Measurements from ENCODE around the gene MTNR1A.
A peak's percentile ranks its signal among the peaks of the same experiment; 100 is the strongest.

The MTNR1A gene

GRCh38 chr4:186554914-186555827, at the start of gene MTNR1A:
Gene MTNR1A, minus strand, starts transcription at chr4:186555567. Its CDS starts 202 bp downstream, at chr4:186555365.
- Histone ChIP-seq H3K27me3 (ENCODE audit: control insufficient read depth in 5 of 5, insufficient read depth in 4 of 5, low read length in 5 of 5) (peaks cover 14 to 21% (median 17%) of the 10 kb centered on the region in 5 donors), H3K9me3 (ENCODE audit: control insufficient read depth in 5 of 5, low read length in 5 of 5) (peaks cover 0 to 3% (median 1%) of the 10 kb centered on the region in 5 donors), H3K4me3 (ENCODE audit: low read depth in 1 of 5, low read length in 5 of 5) (peak within 1 kb of the TSS in 3 of 5 donors; percentile 9 to 42 (median 11)), H3K4me1 (ENCODE audit: control insufficient read depth in 5 of 5, insufficient read depth in 5 of 5, low read length in 5 of 5) (peaks cover 0 to 10% (median 6%) of the 10 kb centered on the region in 5 donors), H3K9ac (ENCODE audit: low read length in 5 of 5) (no peak within 1 kb of the TSS), H3K36me3 (ENCODE audit: control insufficient read depth in 5 of 5, insufficient read depth in 5 of 5, low read length in 5 of 5) (no peaks in the 10 kb centered on the region), H3K27ac (ENCODE audit: low read depth, low read length) (no peak within 1 kb of the TSS)

- Histone ChIP-seq H3K27me3 (ENCODE audit: control insufficient read depth in 5 of 5, insufficient read depth in 4 of 5, low read length in 5 of 5) (no peaks in the 10 kb centered on the region), H3K9ac (ENCODE audit: low read length in 5 of 5) (no peak overlapping the region), H3K27ac (ENCODE audit: low read depth, low read length) (no peak overlapping the region), H3K36me3 (ENCODE audit: control insufficient read depth in 5 of 5, insufficient read depth in 5 of 5, low read length in 5 of 5) (peaks cover 48 to 90% (median 78%) of the 10 kb centered on the region in 5 donors), H3K9me3 (ENCODE audit: control insufficient read depth in 5 of 5, low read length in 5 of 5) (no peaks in the 10 kb centered on the region), H3K4me3 (ENCODE audit: low read depth in 1 of 5, low read length in 5 of 5) (no peak overlapping the region), H3K4me1 (ENCODE audit: control insufficient read depth in 5 of 5, insufficient read depth in 5 of 5, low read length in 5 of 5) (no peaks in the 10 kb centered on the region)
Observed at GRCh38 chr4:186604124-186604807, 48.9 kb upstream of the MTNR1A start.

GRCh38 chr4:186602978-186603377, 47.6 kb upstream of the MTNR1A start:
- Histone ChIP-seq H3K4me1 (ENCODE audit: control insufficient read depth in 5 of 5, insufficient read depth in 5 of 5, low read length in 5 of 5) (no peaks in the 10 kb centered on the region), H3K27me3 (ENCODE audit: control insufficient read depth in 5 of 5, insufficient read depth in 4 of 5, low read length in 5 of 5) (no peaks in the 10 kb centered on the region), H3K9me3 (ENCODE audit: control insufficient read depth in 5 of 5, low read length in 5 of 5) (no peaks in the 10 kb centered on the region), H3K4me3 (ENCODE audit: low read depth in 1 of 5, low read length in 5 of 5) (no peak overlapping the region), H3K36me3 (ENCODE audit: control insufficient read depth in 5 of 5, insufficient read depth in 5 of 5, low read length in 5 of 5) (peaks cover 40 to 89% (median 77%) of the 10 kb centered on the region in 5 donors), H3K9ac (ENCODE audit: low read length in 5 of 5) (no peak overlapping the region), H3K27ac (ENCODE audit: low read depth, low read length) (no peak overlapping the region)

DNA sequence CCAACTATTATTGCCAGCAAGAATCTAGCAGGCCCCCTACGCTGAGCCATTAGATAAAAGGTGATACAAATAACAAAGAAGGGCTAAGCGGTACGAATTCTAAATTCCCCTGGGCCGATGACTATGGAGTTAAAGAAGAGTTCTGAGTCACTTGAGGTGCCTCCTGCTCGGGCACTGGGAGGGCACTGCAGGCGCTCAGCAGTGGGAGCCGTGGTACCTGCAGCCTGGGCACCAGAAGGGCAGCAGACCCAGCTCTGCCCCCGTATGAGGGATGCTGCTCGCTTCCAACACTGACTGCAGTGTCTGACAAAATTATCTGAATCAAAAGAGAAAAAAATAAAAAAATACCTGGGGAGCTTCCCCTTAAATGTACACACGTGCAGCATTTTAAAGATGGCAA, 44.1 kb upstream of the MTNR1A start:
- no peak overlapping the region for H3K9ac ChIP-seq (ENCODE audit: low read length in 5 of 5)
- peaks cover 39 to 91% (median 82%) of the 10 kb centered on the region in 5 donors for H3K36me3 ChIP-seq (ENCODE audit: control insufficient read depth in 5 of 5, insufficient read depth in 5 of 5, low read length in 5 of 5)
- no peak overlapping the region for H3K4me3 ChIP-seq (ENCODE audit: low read depth in 1 of 5, low read length in 5 of 5)
- H3K4me1 ChIP-seq (ENCODE audit: control insufficient read depth in 5 of 5, insufficient read depth in 5 of 5, low read length in 5 of 5), result no peaks in the 10 kb centered on the region
- no peak overlapping the region for H3K27ac ChIP-seq (ENCODE audit: low read depth, low read length)
- H3K27me3 ChIP-seq (ENCODE audit: control insufficient read depth in 5 of 5, insufficient read depth in 4 of 5, low read length in 5 of 5), result no peaks in the 10 kb centered on the region
- H3K9me3 ChIP-seq (ENCODE audit: control insufficient read depth in 5 of 5, low read length in 5 of 5), result no peaks in the 10 kb centered on the region

GRCh38 chr4:186598686-186599085, 43.3 kb upstream of the MTNR1A start:
- Histone ChIP-seq H3K9ac (ENCODE audit: low read length in 5 of 5) (no peak overlapping the region), H3K4me1 (ENCODE audit: control insufficient read depth in 5 of 5, insufficient read depth in 5 of 5, low read length in 5 of 5) (no peaks in the 10 kb centered on the region), H3K27me3 (ENCODE audit: control insufficient read depth in 5 of 5, insufficient read depth in 4 of 5, low read length in 5 of 5) (no peaks in the 10 kb centered on the region), H3K9me3 (ENCODE audit: control insufficient read depth in 5 of 5, low read length in 5 of 5) (no peaks in the 10 kb centered on the region), H3K36me3 (ENCODE audit: control insufficient read depth in 5 of 5, insufficient read depth in 5 of 5, low read length in 5 of 5) (peaks cover 33 to 88% (median 77%) of the 10 kb centered on the region in 5 donors), H3K4me3 (ENCODE audit: low read depth in 1 of 5, low read length in 5 of 5) (no peak overlapping the region), H3K27ac (ENCODE audit: low read depth, low read length) (no peak overlapping the region)

DNA sequence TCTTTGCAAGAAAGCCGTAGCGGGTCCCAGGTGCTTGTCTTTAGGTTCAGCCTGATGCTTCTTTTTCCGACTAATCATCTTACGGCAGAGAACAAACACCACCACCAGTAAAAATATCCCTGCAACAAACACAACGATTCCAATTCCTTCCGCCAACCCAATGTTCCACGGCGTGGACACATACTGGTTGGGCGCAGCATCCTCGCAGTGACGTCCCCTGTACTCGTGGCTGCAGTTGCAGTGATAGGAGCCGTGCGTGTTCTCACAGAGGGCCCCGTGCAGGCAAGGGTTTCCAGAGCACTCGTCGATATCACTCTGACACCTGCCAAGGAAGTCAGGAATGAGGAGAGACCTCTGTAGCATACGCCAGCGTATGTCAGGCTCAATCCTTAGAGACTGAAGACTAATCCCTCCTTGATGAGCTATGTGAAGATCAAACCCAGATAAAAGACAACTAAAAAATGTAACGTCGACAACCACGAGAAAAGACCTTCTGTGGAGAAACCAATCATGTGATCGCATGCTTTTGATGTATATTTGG, 41.6 kb upstream of the MTNR1A start:
- Histone ChIP-seq H3K36me3 (ENCODE audit: control insufficient read depth in 5 of 5, insufficient read depth in 5 of 5, low read length in 5 of 5) (peaks cover 26 to 84% (median 75%) of the 10 kb centered on the region in 5 donors), H3K9ac (ENCODE audit: low read length in 5 of 5) (no peak overlapping the region), H3K27me3 (ENCODE audit: control insufficient read depth in 5 of 5, insufficient read depth in 4 of 5, low read length in 5 of 5) (no peaks in the 10 kb centered on the region), H3K27ac (ENCODE audit: low read depth, low read length) (no peak overlapping the region), H3K9me3 (ENCODE audit: control insufficient read depth in 5 of 5, low read length in 5 of 5) (no peaks in the 10 kb centered on the region), H3K4me3 (ENCODE audit: low read depth in 1 of 5, low read length in 5 of 5) (no peak overlapping the region), H3K4me1 (ENCODE audit: control insufficient read depth in 5 of 5, insufficient read depth in 5 of 5, low read length in 5 of 5) (no peaks in the 10 kb centered on the region)

DNA sequence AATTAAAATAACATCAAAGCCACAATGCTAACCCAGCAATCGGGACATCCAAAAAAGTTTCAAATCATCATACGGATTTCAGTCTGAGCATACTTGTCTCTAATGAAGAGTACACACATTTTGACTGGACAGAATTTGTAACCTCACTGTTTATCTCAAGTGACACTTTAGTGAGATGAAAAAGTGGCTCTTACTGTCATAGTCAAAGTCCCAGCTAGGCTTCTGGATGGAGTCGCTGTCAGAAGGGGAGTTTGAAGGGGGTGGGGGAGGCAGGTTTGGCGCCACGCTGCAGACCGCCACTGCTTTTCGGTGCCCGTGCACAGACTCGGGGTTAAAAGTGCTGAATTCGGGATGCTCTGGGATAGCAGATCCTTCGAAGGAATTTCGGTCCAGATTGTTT, 41.0 kb upstream of the MTNR1A start:
- no peaks in the 10 kb centered on the region for H3K27me3 ChIP-seq (ENCODE audit: control insufficient read depth in 5 of 5, insufficient read depth in 4 of 5, low read length in 5 of 5)
- no peak overlapping the region for H3K27ac ChIP-seq (ENCODE audit: low read depth, low read length)
- H3K9me3 ChIP-seq (ENCODE audit: control insufficient read depth in 5 of 5, low read length in 5 of 5), result no peaks in the 10 kb centered on the region
- no peak overlapping the region for H3K9ac ChIP-seq (ENCODE audit: low read length in 5 of 5)
- H3K36me3 ChIP-seq (ENCODE audit: control insufficient read depth in 5 of 5, insufficient read depth in 5 of 5, low read length in 5 of 5), result peaks cover 21 to 84% (median 74%) of the 10 kb centered on the region in 5 donors
- no peak overlapping the region for H3K4me3 ChIP-seq (ENCODE audit: low read depth in 1 of 5, low read length in 5 of 5)
- no peaks in the 10 kb centered on the region for H3K4me1 ChIP-seq (ENCODE audit: control insufficient read depth in 5 of 5, insufficient read depth in 5 of 5, low read length in 5 of 5)

- Histone ChIP-seq H3K27me3 (ENCODE audit: control insufficient read depth in 5 of 5, insufficient read depth in 4 of 5, low read length in 5 of 5) (no peaks in the 10 kb centered on the region), H3K4me3 (ENCODE audit: low read depth in 1 of 5, low read length in 5 of 5) (no peak overlapping the region), H3K4me1 (ENCODE audit: control insufficient read depth in 5 of 5, insufficient read depth in 5 of 5, low read length in 5 of 5) (no peaks in the 10 kb centered on the region), H3K36me3 (ENCODE audit: control insufficient read depth in 5 of 5, insufficient read depth in 5 of 5, low read length in 5 of 5) (peaks cover 20 to 63% (median 58%) of the 10 kb centered on the region in 5 donors), H3K9ac (ENCODE audit: low read length in 5 of 5) (no peak overlapping the region), H3K27ac (ENCODE audit: low read depth, low read length) (no peak overlapping the region), H3K9me3 (ENCODE audit: control insufficient read depth in 5 of 5, low read length in 5 of 5) (no peaks in the 10 kb centered on the region)
Observed at GRCh38 chr4:186593587-186593973, 38.2 kb upstream of the MTNR1A start.

GRCh38 chr4:186592966-186593586, 37.7 kb upstream of the MTNR1A start:
- H3K9me3 ChIP-seq (ENCODE audit: control insufficient read depth in 5 of 5, low read length in 5 of 5), result no peaks in the 10 kb centered on the region
- H3K4me3 ChIP-seq (ENCODE audit: low read depth in 1 of 5, low read length in 5 of 5), result no peak overlapping the region
- H3K27me3 ChIP-seq (ENCODE audit: control insufficient read depth in 5 of 5, insufficient read depth in 4 of 5, low read length in 5 of 5), result no peaks in the 10 kb centered on the region
- H3K36me3 ChIP-seq (ENCODE audit: control insufficient read depth in 5 of 5, insufficient read depth in 5 of 5, low read length in 5 of 5), result peaks cover 20 to 64% (median 59%) of the 10 kb centered on the region in 5 donors
- H3K27ac ChIP-seq (ENCODE audit: low read depth, low read length), result no peak overlapping the region
- H3K9ac ChIP-seq (ENCODE audit: low read length in 5 of 5), result no peak overlapping the region
- H3K4me1 ChIP-seq (ENCODE audit: control insufficient read depth in 5 of 5, insufficient read depth in 5 of 5, low read length in 5 of 5), result no peaks in the 10 kb centered on the region
